SU-DHL-6 (cell line): Measurements from ENCODE around the gene PAGE1.

Experiments
- H2AFZ ChIP-seq: fragments of 200-600 bp; sonication (generic); 2 replicates; pipeline ENCODE4 v1.6.1; 2014; ENCODE audit warnings: low read depth, mild to moderate bottlenecking, moderate library complexity, mixed read lengths, antibody characterized with exemption, low read length; ENCODE audit not compliant: severe bottlenecking
- H3F3A ChIP-seq: fragments of 200-600 bp; shearing (Covaris generic); 2 replicates; pipeline ENCODE4 v1.6.0; 2016; ENCODE audit warnings: antibody characterized with exemption, mild to moderate bottlenecking; ENCODE audit not compliant: insufficient read depth
- H3K27ac ChIP-seq: fragments of 200-600 bp; sonication (generic); 2 replicates; pipeline ENCODE4 v1.5.1; 2016; ENCODE audit warnings: low read depth, mild to moderate bottlenecking, low read length, moderate library complexity, mixed read lengths
- H3K27me3 ChIP-seq: fragments of 200-600 bp; sonication (generic), shearing (Covaris generic); 2 replicates; pipeline ENCODE4 v1.6.0; 2014; ENCODE audit warnings: mild to moderate bottlenecking, low read length
- H3K36me3 ChIP-seq: fragments of 200-600 bp; sonication (generic); 2 replicates; pipeline ENCODE4 v1.6.1; 2014; ENCODE audit warnings: mild to moderate bottlenecking, low read length, mixed read lengths
- H3K4me2 ChIP-seq: fragments of 300-600, 200-600 bp; shearing (Covaris generic), sonication (generic); 2 replicates; pipeline ENCODE4 v1.6.0; 2014; ENCODE audit warnings: low read length, low read depth, mild to moderate bottlenecking; ENCODE audit not compliant: poor library complexity, severe bottlenecking
- H3K4me3 ChIP-seq: fragments of 200-600 bp; sonication (generic); 2 replicates; pipeline ENCODE4 v1.5.1; 2014; ENCODE audit warnings: antibody characterized with exemption, low read length, mild to moderate bottlenecking, mixed read lengths; ENCODE audit not compliant: insufficient read depth, poor library complexity, severe bottlenecking
- H3K79me2 ChIP-seq: fragments of 200-600 bp; sonication (generic); 2 replicates; pipeline ENCODE4 v1.6.1; 2014; ENCODE audit warnings: mild to moderate bottlenecking, low read length, moderate library complexity; ENCODE audit not compliant: insufficient read depth
- H3K9ac ChIP-seq: fragments of 200-600 bp; sonication (generic); 2 replicates; pipeline ENCODE4 v1.7.0; 2014; ENCODE audit warnings: mild to moderate bottlenecking, low read length
- H3K9me2 ChIP-seq: fragments of 200-600 bp; sonication (generic); replicated peaks from 2 replicates; pipeline ENCODE4 v1.6.1; 2014; ENCODE audit warnings: low read length; ENCODE audit not compliant: insufficient read depth
- H3K9me3 ChIP-seq: fragments of 200-600 bp; sonication (generic); 2 replicates; pipeline ENCODE4 v1.6.1; 2014; ENCODE audit warnings: low read length, mixed read lengths; ENCODE audit not compliant: insufficient read depth
- H4K20me1 ChIP-seq: fragments of 200-600 bp; sonication (generic); 2 replicates; pipeline ENCODE4 v1.6.1; 2014; ENCODE audit warnings: low read depth, mild to moderate bottlenecking, antibody characterized with exemption, low read length, moderate library complexity, mixed read lengths
- CTCF ChIP-seq: fragments of 200-600 bp; sonication (generic); IDR thresholded peaks from one replicate; pipeline ENCODE4 v1.5.1; 2017; ENCODE audit warnings: antibody characterized with exemption, mild to moderate bottlenecking, low read length, moderate library complexity; ENCODE audit not compliant: insufficient read depth, poor library complexity, severe bottlenecking
- EZH2phosphoT487 ChIP-seq: fragments of 200-600 bp; sonication (generic), shearing (Covaris generic); conservative IDR thresholded peaks from 2 replicates; pipeline ENCODE4 v1.6.1; 2018; ENCODE audit warnings: mild to moderate bottlenecking, antibody characterized with exemption, low read length, moderate library complexity, mixed read lengths

PAGE1 gene

GRCh38 chrX:49701323-49701722 lies 5.5 kb upstream of the PAGE1 start:
- Histone ChIP-seq H3K27me3 (no peaks in the 10 kb centered on the region), H3K36me3 (no peaks in the 10 kb centered on the region), H3K79me2 (no peaks in the 10 kb centered on the region), H3K4me3 (no peak overlapping the region), H3K9ac (no peak overlapping the region), H2AFZ (no peak overlapping the region), H4K20me1 (no peaks in the 10 kb centered on the region), H3K4me2 (no peak overlapping the region), H3K27ac (no peak overlapping the region), H3K9me3 (no peaks in the 10 kb centered on the region), H3K9me2 (no peaks in the 10 kb centered on the region), H3F3A (no peaks in the 10 kb centered on the region)
- TF ChIP-seq CTCF (no peak), EZH2phosphoT487 (no peak)

DNA sequence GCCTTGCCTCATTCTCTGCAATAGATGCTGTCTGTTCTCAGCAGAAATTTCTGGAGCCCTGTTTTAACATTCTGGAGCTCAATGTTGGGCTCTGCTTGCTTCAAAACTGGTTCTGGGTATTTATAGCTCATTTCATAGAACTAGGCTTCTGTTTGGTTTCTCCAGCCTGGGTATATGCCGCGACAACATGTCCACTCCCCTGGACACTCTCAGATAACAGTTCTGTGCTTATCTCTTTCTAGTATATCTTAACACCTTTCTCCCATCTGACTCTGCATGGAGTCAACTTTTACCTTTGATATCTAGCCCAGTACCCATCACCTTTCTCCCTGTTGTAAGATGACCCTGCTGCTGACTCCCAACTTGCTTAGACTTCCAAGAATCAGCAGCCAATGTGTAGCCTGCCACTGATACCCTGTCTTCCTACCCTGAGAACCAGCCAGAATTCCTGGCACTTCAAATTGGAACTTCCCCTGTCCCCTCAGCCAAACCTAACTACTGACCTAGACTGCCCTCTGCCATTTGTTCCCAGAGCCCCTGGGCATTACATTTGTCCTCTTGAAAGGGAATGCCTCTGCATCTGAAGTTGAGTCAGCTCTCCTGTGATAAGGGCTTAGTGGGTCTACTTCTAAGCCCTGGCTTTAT lies 20.6 kb downstream of the PAGE1 start:
- Histone ChIP-seq H2AFZ (no peak overlapping the region), H3F3A (no peaks in the 10 kb centered on the region), H3K36me3 (no peaks in the 10 kb centered on the region), H3K9ac (no peak overlapping the region), H3K4me3 (no peak overlapping the region), H3K27ac (no peak overlapping the region), H3K79me2 (no peaks in the 10 kb centered on the region), H3K9me3 (no peaks in the 10 kb centered on the region), H3K9me2 (no peaks in the 10 kb centered on the region), H3K4me2 (no peak overlapping the region), H4K20me1 (no peaks in the 10 kb centered on the region), H3K27me3 (no peaks in the 10 kb centered on the region)
- TF ChIP-seq EZH2phosphoT487 = no peak
- no peak for TF ChIP-seq CTCF

- Histone ChIP-seq H4K20me1 (no peaks in the 10 kb centered on the region), H3K4me2 (no peak overlapping the region), H3K27me3 (no peaks in the 10 kb centered on the region), H3K36me3 (no peaks in the 10 kb centered on the region), H2AFZ (no peak overlapping the region), H3F3A (no peaks in the 10 kb centered on the region), H3K79me2 (no peaks in the 10 kb centered on the region), H3K27ac (no peak overlapping the region), H3K9me2 (no peaks in the 10 kb centered on the region), H3K4me3 (no peak overlapping the region), H3K9ac (no peak overlapping the region), H3K9me3 (no peaks in the 10 kb centered on the region)
- TF ChIP-seq CTCF (no peak), EZH2phosphoT487 (no peak)
These were observed 22.4 kb downstream of the PAGE1 start for GRCh38 chrX:49673394-49673793.
